ENCODE measurements around the gene RIN1.
"Not testable (repeated sequence)": the region's sequence is repeated elsewhere in the genome, so short reads cannot be mapped to it uniquely, and the experiment has no call there.

RIN1 gene

GRCh38 chr11:66360406-66361073, 24.3 kb upstream of the RIN1 start:
- no peak for DNase-seq (ENCODE audit: low read depth, low spot score)

GRCh38 chr11:66359662-66360087, 23.4 kb upstream of the RIN1 start:
- no peak for DNase-seq (ENCODE audit: low read depth, low spot score)

- not testable (repeated sequence) for DNase-seq (ENCODE audit: low read depth, low spot score)
Observed at GRCh38 chr11:66350560-66351235, 14.5 kb upstream of the RIN1 start.

- DNase-seq (ENCODE audit: low read depth, low spot score), result no peak
Observed at GRCh38 chr11:66349084-66349386, 12.8 kb upstream of the RIN1 start.

- no peak for DNase-seq (ENCODE audit: low read depth, low spot score)
Observed at GRCh38 chr11:66347425-66348276, 11.4 kb upstream of the RIN1 start, which contains the start of gene B4GAT1. Gene B4GAT1, minus strand, starts transcription at chr11:66347629. Its CDS starts 84 bp downstream, at chr11:66347545.

GRCh38 chr11:66346476-66347424, 10.5 kb upstream of the RIN1 start:
- no peak for DNase-seq (ENCODE audit: low read depth, low spot score)

- DNase-seq (ENCODE audit: low read depth, low spot score), result no peak
Observed at GRCh38 chr11:66345316-66345649, 9.0 kb upstream of the RIN1 start.

- no peak for DNase-seq (ENCODE audit: low read depth, low spot score)
Observed at GRCh38 chr11:66344550-66345315, 8.5 kb upstream of the RIN1 start, which contains the start of gene BRMS1. Gene BRMS1, minus strand, starts transcription at chr11:66345104. Its CDS starts 2,870 bp downstream, at chr11:66342234.

GRCh38 chr11:66343176-66343575, 6.9 kb upstream of the RIN1 start:
- no peak for DNase-seq (ENCODE audit: low read depth, low spot score)

GRCh38 chr11:66341502-66342126, 5.4 kb upstream of the RIN1 start:
- DNase-seq (ENCODE audit: low read depth, low spot score), result no peak

GRCh38 chr11:66340596-66341501, 4.6 kb upstream of the RIN1 start:
- DNase-seq (ENCODE audit: low read depth, low spot score), result no peak

GRCh38 chr11:66339686-66340483, 3.7 kb upstream of the RIN1 start:
- DNase-seq (ENCODE audit: low read depth, low spot score), result no peak

GRCh38 chr11:66339162-66339675, 3.0 kb upstream of the RIN1 start:
- no peak for DNase-seq (ENCODE audit: low read depth, low spot score)

GRCh38 chr11:66338276-66339161, 2.3 kb upstream of the RIN1 start:
- DNase-seq (ENCODE audit: low read depth, low spot score), result no peak

- DNase-seq (ENCODE audit: low read depth, low spot score), result no peak
Observed at GRCh38 chr11:66337103-66337899, 1.1 kb upstream of the RIN1 start.
